ENCODE results near the gene B4GALT2.

Gene B4GALT2

GRCh38 chr1:44002165-44002564 is 23.2 kb downstream of the B4GALT2 start:
- H3K4me3 Mint-ChIP-seq: no peak overlapping the region
- intact Hi-C loops (cut with micrococcal nuclease): no loop called here
- H3K36me3 Mint-ChIP-seq (ENCODE audit: low read depth): no peaks in the 10 kb centered on the region
- H3K9me3 Mint-ChIP-seq: no peaks in the 10 kb centered on the region
- no peak overlapping the region for H3K27ac Mint-ChIP-seq
- H3K4me1 Mint-ChIP-seq (ENCODE audit: low read depth): no peaks in the 10 kb centered on the region
- peaks cover 3% of the 10 kb centered on the region for H3K27me3 Mint-ChIP-seq

DNA sequence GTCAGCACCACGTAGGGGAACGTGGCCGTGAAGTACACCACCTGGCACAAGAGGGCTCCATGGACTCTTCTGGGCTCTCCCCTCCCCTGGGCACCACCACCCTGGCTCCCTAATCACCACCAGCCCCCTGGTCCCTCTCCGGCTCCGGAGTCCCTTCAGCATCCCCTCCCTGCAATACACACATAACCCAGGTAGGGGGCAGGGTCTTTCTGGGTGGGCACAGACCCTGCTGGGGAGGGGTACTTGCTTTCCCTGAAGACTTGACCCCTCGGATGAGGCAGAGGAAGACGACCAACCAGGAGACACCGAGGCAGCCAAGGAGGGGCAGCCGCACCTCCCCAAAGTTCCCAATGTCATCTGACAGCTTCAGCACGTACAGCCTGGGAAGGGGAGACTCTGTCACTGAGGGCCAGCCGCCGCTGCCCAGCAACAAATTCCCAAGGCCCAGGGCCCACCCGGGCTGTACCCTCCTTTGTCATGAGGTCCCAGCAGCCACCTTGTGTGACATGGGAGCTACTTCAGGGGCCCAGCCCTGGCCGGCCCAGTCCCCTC is 23.7 kb downstream of the B4GALT2 start:
- Mint-ChIP-seq H3K36me3 (ENCODE audit: low read depth) (no peaks in the 10 kb centered on the region), H3K27ac (no peak overlapping the region), H3K4me3 (no peak overlapping the region), H3K4me1 (ENCODE audit: low read depth) (no peaks in the 10 kb centered on the region), H3K9me3 (no peaks in the 10 kb centered on the region), H3K27me3 (peaks cover 2% of the 10 kb centered on the region)
- intact Hi-C loops (cut with micrococcal nuclease): no loop called here

DNA sequence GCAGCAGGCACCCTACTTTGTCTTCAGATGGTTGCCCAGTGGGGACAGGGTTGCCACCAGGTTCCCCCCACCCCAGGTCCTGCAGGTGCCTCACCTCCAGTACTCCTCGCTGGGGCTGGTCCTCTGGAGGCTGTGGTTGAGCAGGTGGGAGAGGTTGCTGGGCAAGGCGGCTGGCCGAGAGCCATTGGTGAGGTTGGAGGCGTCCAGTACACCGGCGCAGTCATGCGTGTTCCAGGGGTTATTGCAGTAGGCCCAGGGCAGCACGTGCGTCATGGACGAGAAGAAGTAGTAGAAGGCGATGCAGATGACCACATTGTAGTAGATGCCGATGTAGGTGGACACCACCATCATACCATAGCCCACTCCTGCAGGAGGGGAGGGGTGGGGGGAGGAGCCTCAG is 29.2 kb downstream of the B4GALT2 start:
- H3K36me3 Mint-ChIP-seq (ENCODE audit: low read depth): no peaks in the 10 kb centered on the region
- intact Hi-C loops (cut with micrococcal nuclease): no loop called here
- peaks cover 4% of the 10 kb centered on the region for H3K27me3 Mint-ChIP-seq
- H3K4me3 Mint-ChIP-seq: no peak overlapping the region
- H3K9me3 Mint-ChIP-seq: no peaks in the 10 kb centered on the region
- no peaks in the 10 kb centered on the region for H3K4me1 Mint-ChIP-seq (ENCODE audit: low read depth)
- no peak overlapping the region for H3K27ac Mint-ChIP-seq

- no peaks in the 10 kb centered on the region for H3K4me1 Mint-ChIP-seq (ENCODE audit: low read depth)
- H3K9me3 Mint-ChIP-seq: no peaks in the 10 kb centered on the region
- H3K27ac Mint-ChIP-seq: no peak overlapping the region
- H3K27me3 Mint-ChIP-seq: peaks cover 8% of the 10 kb centered on the region
- intact Hi-C loops (cut with micrococcal nuclease): no loop called here
- H3K36me3 Mint-ChIP-seq (ENCODE audit: low read depth): no peaks in the 10 kb centered on the region
- H3K4me3 Mint-ChIP-seq: no peak overlapping the region
Observed at GRCh38 chr1:44010935-44011471, 32.0 kb downstream of the B4GALT2 start.

DNA sequence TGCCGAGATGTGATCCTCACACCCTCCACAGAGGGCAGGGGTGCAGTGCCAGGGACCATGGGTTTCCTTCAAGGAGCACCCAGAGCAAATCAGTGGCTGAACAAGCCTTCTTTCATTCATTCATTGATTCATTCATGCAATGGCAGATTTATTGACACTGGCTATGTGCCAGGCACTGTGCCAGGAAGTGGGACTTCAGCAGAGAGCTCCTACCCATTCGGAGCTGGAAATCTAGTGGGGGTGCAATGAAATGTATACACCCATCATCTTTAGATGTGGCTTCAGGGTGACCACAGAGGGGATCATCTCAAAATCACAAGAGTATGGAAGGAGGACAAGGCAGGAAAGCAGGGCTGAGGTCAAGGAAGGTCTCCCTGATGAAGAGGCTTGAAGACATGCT is 33.4 kb downstream of the B4GALT2 start:
- intact Hi-C loops (cut with micrococcal nuclease): no loop called here
- H3K36me3 Mint-ChIP-seq (ENCODE audit: low read depth): no peaks in the 10 kb centered on the region
- no peak overlapping the region for H3K4me3 Mint-ChIP-seq
- H3K9me3 Mint-ChIP-seq: no peaks in the 10 kb centered on the region
- H3K27ac Mint-ChIP-seq: no peak overlapping the region
- no peaks in the 10 kb centered on the region for H3K4me1 Mint-ChIP-seq (ENCODE audit: low read depth)
- peaks cover 7% of the 10 kb centered on the region for H3K27me3 Mint-ChIP-seq

- H3K4me3 Mint-ChIP-seq: no peak overlapping the region
- no peaks in the 10 kb centered on the region for H3K36me3 Mint-ChIP-seq (ENCODE audit: low read depth)
- intact Hi-C loops (cut with micrococcal nuclease): no loop called here
- H3K27ac Mint-ChIP-seq: no peak overlapping the region
- H3K9me3 Mint-ChIP-seq: no peaks in the 10 kb centered on the region
- peaks cover 7% of the 10 kb centered on the region for H3K27me3 Mint-ChIP-seq
- H3K4me1 Mint-ChIP-seq (ENCODE audit: low read depth): no peaks in the 10 kb centered on the region
Observed at GRCh38 chr1:44012941-44013609, 34.1 kb downstream of the B4GALT2 start.

- Mint-ChIP-seq H3K4me1 (ENCODE audit: low read depth) (no peaks in the 10 kb centered on the region), H3K4me3 (no peak overlapping the region), H3K36me3 (ENCODE audit: low read depth) (no peaks in the 10 kb centered on the region), H3K27me3 (peaks cover 7% of the 10 kb centered on the region), H3K27ac (no peak overlapping the region), H3K9me3 (no peaks in the 10 kb centered on the region)
- intact Hi-C loops (cut with micrococcal nuclease): no loop called here
Observed at GRCh38 chr1:44013949-44014348, 34.9 kb downstream of the B4GALT2 start.

- no peak overlapping the region for H3K4me3 Mint-ChIP-seq
- H3K27me3 Mint-ChIP-seq: peaks cover 7% of the 10 kb centered on the region
- H3K9me3 Mint-ChIP-seq: no peaks in the 10 kb centered on the region
- H3K27ac Mint-ChIP-seq: no peak overlapping the region
- no peaks in the 10 kb centered on the region for H3K36me3 Mint-ChIP-seq (ENCODE audit: low read depth)
- intact Hi-C loops (cut with micrococcal nuclease): no loop called here
- no peaks in the 10 kb centered on the region for H3K4me1 Mint-ChIP-seq (ENCODE audit: low read depth)
Observed at GRCh38 chr1:44014365-44015104, 35.5 kb downstream of the B4GALT2 start.

DNA sequence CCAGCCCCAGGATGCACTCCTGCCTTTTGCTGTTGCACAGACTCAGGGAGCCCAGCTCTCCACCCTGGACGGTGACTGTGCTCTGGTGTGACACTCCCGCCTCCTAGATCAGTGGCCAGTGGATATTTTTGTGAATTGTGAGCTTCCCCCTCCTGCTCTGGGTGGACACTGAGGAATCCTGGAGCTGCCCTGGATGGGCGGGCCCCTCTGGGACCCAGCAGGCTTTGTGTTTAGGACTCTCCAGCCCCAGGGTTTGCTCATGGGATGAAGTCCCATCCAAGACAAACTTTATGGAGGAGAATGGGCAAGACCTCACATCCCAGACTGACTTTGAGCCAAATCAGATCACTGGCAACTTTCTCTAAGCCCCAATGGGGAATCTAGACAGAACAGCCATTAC is 36.2 kb downstream of the B4GALT2 start:
- Mint-ChIP-seq H3K9me3 (no peaks in the 10 kb centered on the region), H3K27ac (no peak overlapping the region), H3K36me3 (ENCODE audit: low read depth) (no peaks in the 10 kb centered on the region), H3K27me3 (peaks cover 7% of the 10 kb centered on the region), H3K4me3 (no peak overlapping the region), H3K4me1 (ENCODE audit: low read depth) (no peaks in the 10 kb centered on the region)
- intact Hi-C loops (cut with micrococcal nuclease): no loop called here

- Mint-ChIP-seq H3K9me3 (no peaks in the 10 kb centered on the region), H3K4me1 (ENCODE audit: low read depth) (no peaks in the 10 kb centered on the region), H3K27me3 (peaks cover 7% of the 10 kb centered on the region), H3K4me3 (no peak overlapping the region), H3K27ac (no peak overlapping the region), H3K36me3 (ENCODE audit: low read depth) (no peaks in the 10 kb centered on the region)
- intact Hi-C loops (cut with micrococcal nuclease): no loop called here
Observed at GRCh38 chr1:44016041-44016889, 37.3 kb downstream of the B4GALT2 start.

DNA sequence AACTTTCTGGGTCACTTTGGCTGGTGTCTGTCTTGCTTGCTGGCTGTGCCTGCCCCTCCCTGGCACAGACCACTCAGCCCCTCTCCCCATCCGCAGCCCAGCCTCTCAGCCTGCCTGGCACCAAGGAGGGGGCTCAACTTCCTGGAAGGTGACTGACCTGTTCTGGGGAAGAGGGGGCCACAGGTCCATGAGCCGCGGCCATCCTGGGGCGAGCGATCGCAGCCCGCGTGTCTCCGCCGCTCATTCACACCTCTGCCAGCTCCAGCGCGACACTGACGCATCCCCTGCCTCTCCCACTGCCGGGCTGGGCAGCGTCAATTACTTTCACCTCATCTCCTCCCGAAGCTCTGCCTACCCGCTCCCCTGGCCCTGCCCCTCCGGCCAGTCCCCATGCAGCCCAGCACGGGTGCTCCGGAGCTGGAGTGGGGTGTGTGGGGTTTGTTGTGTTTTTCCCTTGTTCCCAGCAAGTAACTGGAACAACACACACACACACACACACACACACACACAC is 37.9 kb downstream of the B4GALT2 start:
- no peak overlapping the region for H3K4me3 Mint-ChIP-seq
- H3K4me1 Mint-ChIP-seq (ENCODE audit: low read depth): no peaks in the 10 kb centered on the region
- no peaks in the 10 kb centered on the region for H3K36me3 Mint-ChIP-seq (ENCODE audit: low read depth)
- peaks cover 7% of the 10 kb centered on the region for H3K27me3 Mint-ChIP-seq
- no peak overlapping the region for H3K27ac Mint-ChIP-seq
- intact Hi-C loops (cut with micrococcal nuclease): no loop called here
- no peaks in the 10 kb centered on the region for H3K9me3 Mint-ChIP-seq

DNA sequence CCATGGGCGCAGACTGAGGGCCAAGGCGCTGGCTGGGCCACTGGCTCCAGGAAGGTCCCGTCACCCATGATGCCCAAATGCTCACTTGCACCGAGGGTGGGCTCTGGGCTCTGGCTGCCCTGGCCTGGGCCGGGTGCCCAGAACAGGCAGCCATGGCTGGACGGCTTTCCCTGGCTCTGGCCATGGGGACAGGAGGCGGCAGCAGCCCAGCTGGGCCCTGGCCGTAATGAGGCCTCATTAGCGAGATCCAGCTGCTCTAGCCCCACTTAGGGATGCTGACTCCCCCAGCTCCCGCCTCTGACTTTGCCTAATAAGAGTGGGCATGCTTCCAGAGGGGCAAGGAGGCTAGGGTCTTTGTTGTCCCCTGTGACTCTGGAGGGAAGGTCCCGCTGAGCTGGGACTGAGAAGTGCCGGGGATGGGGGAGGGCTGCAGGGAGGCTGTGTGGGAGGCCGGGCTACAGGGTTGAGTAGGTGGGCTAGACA is 40.5 kb downstream of the B4GALT2 start:
- no peak overlapping the region for H3K4me3 Mint-ChIP-seq
- no peaks in the 10 kb centered on the region for H3K27me3 Mint-ChIP-seq
- no peaks in the 10 kb centered on the region for H3K4me1 Mint-ChIP-seq (ENCODE audit: low read depth)
- H3K36me3 Mint-ChIP-seq (ENCODE audit: low read depth): no peaks in the 10 kb centered on the region
- H3K9me3 Mint-ChIP-seq: no peaks in the 10 kb centered on the region
- intact Hi-C loops (cut with micrococcal nuclease): no loop called here
- no peak overlapping the region for H3K27ac Mint-ChIP-seq

DNA sequence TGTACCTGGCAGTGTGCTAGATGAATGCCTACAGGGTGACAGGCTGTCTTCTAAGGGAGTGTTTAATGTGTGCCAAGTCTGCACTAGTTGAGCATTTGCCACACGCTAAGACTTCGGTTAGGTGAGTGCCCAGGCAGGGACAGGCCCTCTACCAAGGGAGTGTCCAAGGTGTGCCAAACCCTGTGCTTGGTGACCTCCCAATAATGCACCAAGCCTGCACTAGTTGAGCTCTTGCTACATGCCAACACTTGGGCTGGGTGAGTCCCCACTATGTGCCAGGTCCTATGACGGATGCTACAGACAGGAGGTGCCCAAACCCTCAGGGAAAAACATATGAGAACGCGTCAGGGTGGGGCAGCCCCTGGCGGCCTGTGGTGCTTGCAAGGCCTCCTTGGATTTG is 41.5 kb downstream of the B4GALT2 start:
- Mint-ChIP-seq H3K36me3 (ENCODE audit: low read depth) (no peaks in the 10 kb centered on the region), H3K27ac (no peak overlapping the region), H3K4me1 (ENCODE audit: low read depth) (no peaks in the 10 kb centered on the region), H3K9me3 (no peaks in the 10 kb centered on the region), H3K27me3 (no peaks in the 10 kb centered on the region), H3K4me3 (no peak overlapping the region)
- intact Hi-C loops (cut with micrococcal nuclease): no loop called here

All from dendritic cell treated with granulocyte-macrophage colony-stimulating factor and Interleukin-4, amounts not matched to agents 40 ng/mL and 50 ng/mL, for 4 days (primary cell).